Heart left ventricle (tissue), 13 donors: ENCODE results near the gene GATAD2A.
A peak's percentile ranks its signal among the peaks of the same experiment; 100 is the strongest.

Experiments
- POLR2A ChIP-seq, 2 donors: fragments of 450-650 bp; IDR thresholded peaks; one replicate each; pipeline ENCODE4 v1.6.1; 2017; ENCODE audit warnings: antibody characterized with exemption in 2 of 2, mild to moderate bottlenecking in 2 of 2, moderate library complexity in 2 of 2
- TF ChIP-seq, protein P1 (sequence below), 12 donors: fragments of 200-600 bp; sonication (generic) in 4 of 12; IDR thresholded peaks; one replicate each; pipeline versions ENCODE4 v1.5.0 to v1.8.0; 2018 to 2022; ENCODE audit warnings: antibody characterized with exemption in 12 of 12, mild to moderate bottlenecking in 5 of 12
- donor health status: ischemic (EF 13 %, LVEDD 7.1; RV severe dilation, severe dysfunction).
- donor health status: DM: no; HTN: yes; CAD: no.
- donor health status: DM: no; HTN: no; CAD: no.
- donor health status: ischemic (EF 25% LVEDD 6.9; RV normal size, moderate dysfunction).
- donor health status: ischemic (EF 25% LVEDD 5.7; RV mildly dilated, moderate dysfunction).
- donor health status: ischemic (EF 35%, LVEDD 5.7; RV mildly dilated, moderate dysfunction).
- donor health status: nonischemic (EF 11% LVEDD 7.7; RV severe dilation, severe dysfunction).
- donor health status: DM: yes; HTN: yes; CAD: no.
- donor health status: PGD.
- donor health status: ischemic (EF 29% LVEDD 5.4; RV normal size, mild dysfunction).
- donor health status: nonischemic (EF 23%, LVEDD 6.1; RV moderate dilation, normal function).

DNA sequence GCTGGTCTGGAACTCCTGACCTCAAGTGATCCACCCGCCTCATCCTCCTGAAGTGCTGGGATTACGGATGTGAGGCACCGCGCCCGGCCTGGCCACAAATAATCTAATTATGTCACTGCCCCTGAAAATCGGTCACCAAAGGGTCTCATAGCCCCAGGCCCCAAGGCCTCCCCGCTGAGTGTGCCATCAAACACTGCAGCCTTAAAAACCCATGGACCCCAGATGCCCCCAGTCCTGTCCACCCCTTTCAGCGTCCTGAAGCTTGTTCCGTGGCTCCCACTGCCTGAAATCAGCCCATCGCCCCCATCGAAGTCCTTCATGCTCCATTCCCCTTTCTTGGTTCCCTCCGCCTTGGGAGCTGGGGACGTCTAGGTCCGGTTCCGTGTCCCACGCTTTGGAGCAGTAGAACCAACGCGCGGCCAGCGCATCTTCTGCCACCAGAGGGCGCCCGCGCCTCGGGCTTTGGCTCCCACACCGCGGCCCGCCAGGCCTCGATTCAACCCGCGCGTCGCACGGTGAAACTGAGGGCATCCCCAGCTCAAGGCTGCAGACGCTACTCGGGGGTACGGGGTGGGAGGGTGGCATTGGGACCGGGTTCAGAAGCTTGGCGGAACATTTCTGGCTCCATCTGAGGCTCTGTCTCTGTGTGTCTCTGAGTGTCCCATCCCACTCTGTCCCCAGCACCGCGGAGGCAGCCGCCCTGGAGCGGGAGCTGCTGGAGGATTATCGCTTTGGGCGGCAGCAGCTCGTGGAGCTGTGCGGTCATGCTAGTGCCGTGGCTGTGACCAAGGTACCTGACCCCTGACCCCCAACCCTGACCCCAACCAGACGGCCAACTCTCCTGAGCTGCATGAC is 126.7 kb downstream of the GATAD2A start:
- TF ChIP-seq, protein P1, sequence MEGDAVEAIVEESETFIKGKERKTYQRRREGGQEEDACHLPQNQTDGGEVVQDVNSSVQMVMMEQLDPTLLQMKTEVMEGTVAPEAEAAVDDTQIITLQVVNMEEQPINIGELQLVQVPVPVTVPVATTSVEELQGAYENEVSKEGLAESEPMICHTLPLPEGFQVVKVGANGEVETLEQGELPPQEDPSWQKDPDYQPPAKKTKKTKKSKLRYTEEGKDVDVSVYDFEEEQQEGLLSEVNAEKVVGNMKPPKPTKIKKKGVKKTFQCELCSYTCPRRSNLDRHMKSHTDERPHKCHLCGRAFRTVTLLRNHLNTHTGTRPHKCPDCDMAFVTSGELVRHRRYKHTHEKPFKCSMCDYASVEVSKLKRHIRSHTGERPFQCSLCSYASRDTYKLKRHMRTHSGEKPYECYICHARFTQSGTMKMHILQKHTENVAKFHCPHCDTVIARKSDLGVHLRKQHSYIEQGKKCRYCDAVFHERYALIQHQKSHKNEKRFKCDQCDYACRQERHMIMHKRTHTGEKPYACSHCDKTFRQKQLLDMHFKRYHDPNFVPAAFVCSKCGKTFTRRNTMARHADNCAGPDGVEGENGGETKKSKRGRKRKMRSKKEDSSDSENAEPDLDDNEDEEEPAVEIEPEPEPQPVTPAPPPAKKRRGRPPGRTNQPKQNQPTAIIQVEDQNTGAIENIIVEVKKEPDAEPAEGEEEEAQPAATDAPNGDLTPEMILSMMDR (IDR thresholded peaks at IDR 0.05), result peak; percentile 91 to 97 (median 94)
- TF ChIP-seq POLR2A (IDR thresholded peaks at IDR 0.05), result no peak
